K562 (cell line): ENCODE results near the gene DIPK1B. TPM values are rescaled to one million over a fixed set of nuclear protein-coding genes. Genes with fewer than 3 reads are reported as not detected.
A peak's percentile ranks its signal among the peaks of the same experiment; 100 is the strongest.

ENCODE experiments used
- ATAC-seq: fragments of 200-7000 bp; cut with Tn5 transposase; 3 replicates; pipeline ENCODE4 v1.9.1; 2020; ENCODE audit warnings: moderate library complexity
- BruUV-seq: library from RNA; stranded (reverse); fragments of 400-500 nt; replicated peaks from 2 replicates; lab custom pipeline; 2021; lab: Mats Ljungman, UMichigan
- CTCF ChIA-PET: fragments of 300-600 bp; formaldehyde crosslinking; extraction: SDS; loops from one replicate; lab custom pipeline; 2021; ENCODE audit warnings: low intra/inter-chr PET ratio; lab: Yijun Ruan, JAX
- POLR2A ChIA-PET: fragments of 300-600, 350-650 bp; sonication (Branson Sonifier 250); formaldehyde crosslinking; extraction: SDS; loops from one replicate; lab custom pipeline; 2021; ENCODE audit warnings: antibody characterized with exemption, inconsistent platforms; lab: Yijun Ruan, JAX
- DNase-seq, 4 experiments: peaks; one replicate each; pipeline versions ENCODE4 v3.0.0 to v3.0.0-alpha.2; 2011 to 2018; ENCODE audit warnings: low spot score in 3 of 4, mixed read lengths in 3 of 4; ENCODE audit errors: extremely low read depth in 1 of 4
- FAIRE-seq: peaks from 2 replicates; lab custom pipeline; 2011; peaks lifted over from hg19 to GRCh38; lab: Jason Lieb, UNC
- H2AFZ ChIP-seq: 2 replicates; pipeline ENCODE4 v1.6.0; 2011; ENCODE audit warnings: low read depth, low read length, control low read depth, inconsistent platforms
- H3K27ac ChIP-seq: fragments of 200-600 bp; 3 replicates; pipeline ENCODE4 v1.8.0; 2011; ENCODE audit warnings: low read depth, mild to moderate bottlenecking, control low read depth, inconsistent platforms, low read length, moderate library complexity, mixed read lengths; ENCODE audit errors: extremely low read depth
- H3K27me3 ChIP-seq, 2 experiments: fragments of 300-600 bp in 1 of 2; 2 replicates in 1 of 2; 3 replicates in 1 of 2; pipeline versions ENCODE4 v1.6.0 to v1.8.0; 2011; ENCODE audit warnings: inconsistent platforms in 2 of 2, low read length in 2 of 2, mild to moderate bottlenecking in 1 of 2, mixed read lengths in 1 of 2, moderate library complexity in 1 of 2; ENCODE audit not compliant: control insufficient read depth in 2 of 2, insufficient read depth in 2 of 2
- H3K36me3 ChIP-seq: fragments of 300-600 bp; 3 replicates; pipeline ENCODE4 v1.8.0; 2011; ENCODE audit warnings: mild to moderate bottlenecking, low read length, inconsistent platforms; ENCODE audit not compliant: control insufficient read depth, insufficient read depth
- H3K4me1 ChIP-seq, 2 experiments: fragments of 200-600 bp in 1 of 2; replicated peaks in 1 of 2; 2 replicates in 1 of 2; 3 replicates in 1 of 2; pipeline versions ENCODE4 v1.5.1 to v1.8.0; 2011; ENCODE audit warnings: inconsistent platforms in 2 of 2, low read length in 2 of 2, mild to moderate bottlenecking in 1 of 2, mixed read lengths in 1 of 2, moderate library complexity in 1 of 2; ENCODE audit not compliant: control insufficient read depth in 2 of 2, insufficient read depth in 2 of 2
- H3K4me2 ChIP-seq: 2 replicates; pipeline ENCODE4 v1.6.1; 2011; ENCODE audit warnings: low read length, control low read depth, inconsistent platforms, mixed read lengths; ENCODE audit not compliant: insufficient read depth
- H3K4me3 ChIP-seq: fragments of 200-600 bp; sonication (generic), shearing (Covaris generic); 2 replicates; pipeline ENCODE4 v1.5.1; 2016; ENCODE audit warnings: control low read depth, inconsistent platforms
- H3K79me2 ChIP-seq: fragments of 200-600 bp; 3 replicates; pipeline ENCODE4 v1.8.0; 2011; ENCODE audit warnings: low read length, inconsistent platforms; ENCODE audit not compliant: control insufficient read depth, insufficient read depth
- H3K9ac ChIP-seq, 2 experiments: 2 replicates each; pipeline versions ENCODE4 v1.6.0 to v1.6.1; 2011; ENCODE audit warnings: low read depth in 2 of 2, low read length in 2 of 2, control low read depth in 1 of 2, inconsistent platforms in 1 of 2, mild to moderate bottlenecking in 1 of 2, mixed read lengths in 1 of 2; ENCODE audit not compliant: insufficient read depth in 1 of 2
- H3K9me1 ChIP-seq: one replicate; pipeline ENCODE4 v1.6.0; 2011; ENCODE audit warnings: inconsistent platforms, mild to moderate bottlenecking, low read length, moderate library complexity; ENCODE audit not compliant: control insufficient read depth, insufficient read depth
- H3K9me3 ChIP-seq: replicated peaks from 2 replicates; pipeline ENCODE4 v1.5.1; 2011; ENCODE audit warnings: low read depth, low read length, inconsistent platforms; ENCODE audit not compliant: control insufficient read depth, insufficient read depth
- H4K20me1 ChIP-seq: replicated peaks from 2 replicates; pipeline ENCODE4 v1.6.1; 2011; ENCODE audit warnings: low read length, inconsistent platforms, mixed read lengths; ENCODE audit not compliant: control insufficient read depth, insufficient read depth
- CBFA2T2 ChIP-seq: fragments of 450-650 bp; conservative IDR thresholded peaks from 2 replicates; pipeline ENCODE4 v1.6.1; 2017; ENCODE audit warnings: mild to moderate bottlenecking
- EGR1 ChIP-seq: fragments of 450-650 bp; conservative IDR thresholded peaks from 2 replicates; pipeline ENCODE4 v1.6.1; 2017; ENCODE audit warnings: mild to moderate bottlenecking
- HDAC1 ChIP-seq, 2 experiments: fragments of 450-650 bp; IDR thresholded peaks; 2 replicates each; pipeline ENCODE4 v1.6.1; 2016 to 2017; ENCODE audit warnings: inconsistent platforms in 1 of 2, mild to moderate bottlenecking in 1 of 2, moderate library complexity in 1 of 2
- HDGF ChIP-seq: fragments of 450-650 bp; IDR thresholded peaks from 2 replicates; pipeline ENCODE4 v1.6.1; 2016
- KDM1A ChIP-seq, 2 experiments: fragments of 450-650 bp; IDR thresholded peaks; 2 replicates each; pipeline ENCODE4 v1.6.1; 2016; ENCODE audit warnings: mild to moderate bottlenecking in 2 of 2
- PCBP1 ChIP-seq: fragments of 200-400 bp; formaldehyde crosslinking; IDR thresholded peaks from 2 replicates; pipeline ENCODE4 v1.6.1; 2018; ENCODE audit warnings: mild to moderate bottlenecking, low read depth, low read length; ENCODE audit not compliant: poor library complexity, severe bottlenecking
- PHF20 ChIP-seq: fragments of 450-650 bp; IDR thresholded peaks from 2 replicates; pipeline ENCODE4 v1.6.1; 2018; ENCODE audit not compliant: partially characterized antibody
- STAT5B ChIP-seq: fragments of 250-450 bp; sonication (Bioruptor Pico); IDR thresholded peaks from 2 replicates; pipeline ENCODE4 v1.8.0; 2021; ENCODE audit warnings: mild to moderate bottlenecking, inconsistent platforms
- SUPT5H ChIP-seq: fragments of 450-650 bp; IDR thresholded peaks from 2 replicates; pipeline ENCODE4 v1.6.1; 2016
- ZC3H4 ChIP-seq: sonication (generic); formaldehyde crosslinking; IDR thresholded peaks from 2 replicates; pipeline ENCODE4 v1.9.0; 2021; ENCODE audit warnings: missing genetic modification reagents, borderline replicate concordance
- ZNF444 ChIP-seq: fragments of 250-450 bp; sonication (Bioruptor Pico); IDR thresholded peaks from 2 replicates; pipeline ENCODE4 v1.4.0; 2020; ENCODE audit warnings: mild to moderate bottlenecking, moderate library complexity
- WGBS: fragments of 100-300 bp; shearing (Covaris generic); methylation state at CpG from one replicate; pipeline ENCODE4 v1.1.6; 2016; ENCODE audit warnings: low coverage, mixed read lengths; ENCODE audit not compliant: insufficient coverage; ENCODE audit errors: missing lambda C conversion rate; 5-methylcytosine and 5-hydroxymethylcytosine counted together
- in situ Hi-C: fragments of 300-500 bp; cut with MboI; formaldehyde crosslinking; loops from 4 replicates; pipeline ENCODE4 v1.15.0; 2018; ENCODE audit warnings: inconsistent platforms, mixed read lengths
- intact Hi-C: fragments of 100-400 bp; cut with micrococcal nuclease; formaldehyde crosslinking; loops from 2 replicates; pipeline ENCODE4 v1.14.2; 2022
- polyA plus RNA-seq, 8 experiments: library from polyadenylated mRNA; depleted of rRNA in 4 of 8; stranded (reverse) in 5 of 8; unstranded in 3 of 8; fragments of >200 nt; fragmentation: Nextera tagmentation in 2 of 8; fragmentation: Illumina TruSeq in 1 of 8; extraction: Ambion mirVana in 2 of 8; extraction: Trizol in 1 of 8; gene quantifications; 2 replicates each; pipeline versions ENCODE4 v1.2.1 to v1.2.3, GENCODE V29; 2011 to 2014; ENCODE audit warnings: inconsistent platforms in 1 of 8, missing spikeins in 1 of 8
- total RNA-seq, 7 experiments: library from RNA; depleted of rRNA in 6 of 7; stranded (reverse); fragments of >200 nt in 6 of 7; fragmentation: Illumina TruSeq in 2 of 7; extraction: Trizol in 2 of 7; gene quantifications; 2 replicates each; pipeline versions ENCODE4 v1.2.1 to v1.2.3, GENCODE V29; 2011 to 2021; ENCODE audit warnings: low replicate concordance in 1 of 7
- TF ChIP-seq, protein P1 (sequence below), 2 experiments: fragments of 450-650 bp; IDR thresholded peaks; 2 replicates each; pipeline ENCODE4 v1.6.1; 2018; ENCODE audit warnings: mild to moderate bottlenecking in 2 of 2, low read depth in 1 of 2; ENCODE audit not compliant: partially characterized antibody in 2 of 2

DIPK1B gene
- total and polyA plus RNA-seq, 9 of the 15 experiments (the other 6 are each of a cell fraction or from before 2014, with no cell fraction given) = 0.08 to 22.3 (median 5.9) TPM

DNA sequence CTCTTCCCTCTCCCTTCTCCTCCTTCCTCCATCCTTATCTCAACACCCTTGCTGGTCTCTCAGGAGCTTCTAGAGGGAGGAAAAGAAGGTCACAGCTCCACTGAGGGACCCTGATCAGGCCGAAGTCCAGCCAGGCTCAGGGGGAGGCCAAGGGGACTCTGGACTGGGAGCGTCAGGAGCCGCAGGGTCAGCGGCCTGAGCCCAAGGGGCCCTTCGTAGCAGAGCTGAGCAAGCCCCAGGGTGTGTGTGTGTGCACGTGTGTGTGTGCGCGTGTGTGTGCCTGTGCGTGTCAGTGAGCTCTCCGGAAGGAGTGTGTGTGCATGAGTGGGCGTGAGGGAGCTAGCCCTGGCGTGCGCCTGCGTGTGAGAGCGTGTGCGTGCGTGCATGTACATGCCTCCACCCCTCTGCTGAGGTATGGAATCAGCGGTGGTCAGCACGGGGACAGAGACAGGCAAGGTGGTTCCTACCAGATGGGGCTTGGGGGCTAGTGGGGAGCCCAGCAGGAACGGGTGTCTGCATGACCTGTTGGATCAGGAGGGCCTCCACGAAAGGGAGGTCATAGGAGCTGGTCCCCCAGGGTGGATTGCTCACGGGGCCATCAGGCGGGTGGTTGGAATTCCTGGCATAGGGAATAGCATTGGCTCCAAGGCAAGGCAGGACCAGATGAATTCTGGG lies 15.1 kb upstream of the DIPK1B start:
- H3K27ac ChIP-seq = no peak overlapping the region
- FAIRE-seq = no peak
- ATAC-seq = no peak
- POLR2A ChIA-PET = interaction anchor here (0.6 to 1.9 kb wide), 4 partner anchors 10 to 26 kb away, joined by 3 to 7 read pairs (median 4); partner anchors contain the start of gene AGPAT2
- H3K79me2 ChIP-seq = no peaks in the 10 kb centered on the region
- in situ Hi-C loops = no loop called here
- H3K9me1 ChIP-seq = no peaks in the 10 kb centered on the region
- no TSS peak for BruUV-seq
- peaks cover 15 to 61% of the 10 kb centered on the region in 2 experiments; a peak in 4 of 5 replicates for H3K4me1 ChIP-seq
- H3K9me3 ChIP-seq = no peaks in the 10 kb centered on the region
- H3K9ac ChIP-seq = peak overlapping the region in 1 of 2 experiments; percentile 18; a peak in 1 of 4 replicates
- no peak for DNase-seq
- H3K36me3 ChIP-seq = no peaks in the 10 kb centered on the region
- CTCF ChIA-PET = no interaction called here
- H3K4me3 ChIP-seq = no peak overlapping the region
- no peak overlapping the region; the same call in 1 of the 2 replicates for H2AFZ ChIP-seq
- no peaks in the 10 kb centered on the region for H4K20me1 ChIP-seq
- peak; percentile 43; the same call in 1 of the 2 replicates for TF ChIP-seq EGR1
- TF ChIP-seq HDGF = 0 out of 2 replicates have a peak, but pooled peaks have one; percentile 30
- peak in 1 of 2 experiments; percentile 94; a peak in 2 of 4 replicates for TF ChIP-seq KDM1A (IDR thresholded peaks at IDR 0.05)
- no peak for TF ChIP-seq SUPT5H
- 0 out of 2 replicates have a peak, but pooled peaks have one; percentile 50 for TF ChIP-seq ZNF444 (CRISPR knock-in tag)
- peak; percentile 1 for TF ChIP-seq PCBP1
- TF ChIP-seq ZC3H4 (CRISPR knock-in tag) = no peak
- TF ChIP-seq CBFA2T2 = no peak
- 0 out of 4 replicates have a peak, but pooled peaks of 1 of the 2 experiments have one; percentile 32 for TF ChIP-seq HDAC1 (IDR thresholded peaks at IDR 0.05)
- peak; percentile 19 for TF ChIP-seq PHF20
- no peak for TF ChIP-seq STAT5B (CRISPR knock-in tag)
- TF ChIP-seq, protein P1, sequence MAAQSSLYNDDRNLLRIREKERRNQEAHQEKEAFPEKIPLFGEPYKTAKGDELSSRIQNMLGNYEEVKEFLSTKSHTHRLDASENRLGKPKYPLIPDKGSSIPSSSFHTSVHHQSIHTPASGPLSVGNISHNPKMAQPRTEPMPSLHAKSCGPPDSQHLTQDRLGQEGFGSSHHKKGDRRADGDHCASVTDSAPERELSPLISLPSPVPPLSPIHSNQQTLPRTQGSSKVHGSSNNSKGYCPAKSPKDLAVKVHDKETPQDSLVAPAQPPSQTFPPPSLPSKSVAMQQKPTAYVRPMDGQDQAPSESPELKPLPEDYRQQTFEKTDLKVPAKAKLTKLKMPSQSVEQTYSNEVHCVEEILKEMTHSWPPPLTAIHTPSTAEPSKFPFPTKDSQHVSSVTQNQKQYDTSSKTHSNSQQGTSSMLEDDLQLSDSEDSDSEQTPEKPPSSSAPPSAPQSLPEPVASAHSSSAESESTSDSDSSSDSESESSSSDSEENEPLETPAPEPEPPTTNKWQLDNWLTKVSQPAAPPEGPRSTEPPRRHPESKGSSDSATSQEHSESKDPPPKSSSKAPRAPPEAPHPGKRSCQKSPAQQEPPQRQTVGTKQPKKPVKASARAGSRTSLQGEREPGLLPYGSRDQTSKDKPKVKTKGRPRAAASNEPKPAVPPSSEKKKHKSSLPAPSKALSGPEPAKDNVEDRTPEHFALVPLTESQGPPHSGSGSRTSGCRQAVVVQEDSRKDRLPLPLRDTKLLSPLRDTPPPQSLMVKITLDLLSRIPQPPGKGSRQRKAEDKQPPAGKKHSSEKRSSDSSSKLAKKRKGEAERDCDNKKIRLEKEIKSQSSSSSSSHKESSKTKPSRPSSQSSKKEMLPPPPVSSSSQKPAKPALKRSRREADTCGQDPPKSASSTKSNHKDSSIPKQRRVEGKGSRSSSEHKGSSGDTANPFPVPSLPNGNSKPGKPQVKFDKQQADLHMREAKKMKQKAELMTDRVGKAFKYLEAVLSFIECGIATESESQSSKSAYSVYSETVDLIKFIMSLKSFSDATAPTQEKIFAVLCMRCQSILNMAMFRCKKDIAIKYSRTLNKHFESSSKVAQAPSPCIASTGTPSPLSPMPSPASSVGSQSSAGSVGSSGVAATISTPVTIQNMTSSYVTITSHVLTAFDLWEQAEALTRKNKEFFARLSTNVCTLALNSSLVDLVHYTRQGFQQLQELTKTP (IDR thresholded peaks at IDR 0.05; ENCODE audit: low read depth in 1 of 2, partially characterized antibody in 2 of 2) = peak in 1 of 2 experiments; percentile 26
- intact Hi-C loops = no loop called here
- 61% methylated on average over 23 of the region's 23 CpGs for WGBS
- H3K27me3 ChIP-seq = no peaks in the 10 kb centered on the region
- no peak overlapping the region for H3K4me2 ChIP-seq
